ENCODE results near the gene CTBP1. TPM values are rescaled to one million over a fixed set of nuclear protein-coding genes. Genes with fewer than 3 reads are reported as not detected.
"Not testable (repeated sequence)": the region's sequence is repeated elsewhere in the genome, so short reads cannot be mapped to it uniquely, and the experiment has no call there.

Gene CTBP1
- 45.7 TPM for polyA plus RNA-seq (2012; ENCODE audit: missing spikeins)

DNA sequence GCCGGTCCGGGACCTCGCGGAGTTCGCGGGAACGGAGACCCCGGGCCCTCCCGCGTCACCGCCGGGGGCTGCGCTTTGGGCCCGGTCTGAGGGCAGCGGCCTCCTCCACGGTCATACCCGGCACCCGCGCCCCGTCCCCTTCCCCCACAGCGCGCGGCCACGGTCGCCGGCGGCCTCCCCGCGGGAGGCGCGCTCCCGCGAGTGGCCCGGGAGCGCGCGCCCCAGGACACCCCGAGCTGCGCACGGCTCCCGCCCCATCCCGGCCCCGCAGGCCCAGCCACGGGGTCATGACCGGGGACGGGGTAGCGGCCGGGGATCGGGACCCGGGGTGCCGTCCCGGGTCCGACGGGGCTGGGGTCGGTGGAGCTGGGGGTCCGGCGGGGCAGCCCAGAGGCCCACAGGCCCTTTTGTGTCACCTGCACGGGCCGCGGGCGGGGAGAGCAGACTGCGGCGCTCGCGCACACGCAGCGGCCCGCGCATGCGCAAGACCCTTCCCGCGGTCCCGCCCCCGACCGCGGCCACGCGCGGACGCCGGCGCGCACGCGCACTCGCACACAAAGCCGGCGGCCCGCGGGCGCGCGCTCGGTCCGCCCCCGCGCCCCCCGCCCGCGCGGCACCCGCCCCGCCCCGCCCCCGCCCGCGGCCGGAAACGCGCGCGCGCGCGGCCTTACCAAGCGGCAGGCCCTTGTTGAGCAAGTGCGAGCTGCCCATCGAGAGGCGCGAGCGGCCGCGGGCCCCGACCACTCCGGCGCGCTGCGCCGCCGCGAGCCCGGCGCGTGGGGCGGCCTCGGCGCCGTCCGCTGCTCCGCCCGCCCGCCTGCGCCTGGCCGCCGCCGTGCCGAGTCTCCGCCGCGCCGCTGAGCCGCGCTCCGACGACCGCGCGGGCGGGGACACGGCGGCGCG, at the start of gene CTBP1:
Gene CTBP1, minus strand, starts transcription at position 886 of the 903 bp plus-strand sequence. CDS start 7,799 bp downstream, outside the sequence.
- DNase-seq (ENCODE audit: insufficient read length) (peak; percentile 92), FAIRE-seq (peak; percentile 99)
- peak; percentile 9; the same call in 1 of the 2 replicates for TF ChIP-seq TAF1 (IDR thresholded peaks at IDR 0.05; ENCODE audit: borderline replicate concordance, low read depth, low read length)
- TF ChIP-seq POLR2AphosphoS5 (IDR thresholded peaks at IDR 0.05; ENCODE audit: low read depth, low read length), result peak; percentile 61; the same call in 1 of the 2 replicates
- peak; percentile 74; the same call in 1 of the 2 replicates for TF ChIP-seq POLR2A (IDR thresholded peaks at IDR 0.05; ENCODE audit: low read depth, low read length)

DNA sequence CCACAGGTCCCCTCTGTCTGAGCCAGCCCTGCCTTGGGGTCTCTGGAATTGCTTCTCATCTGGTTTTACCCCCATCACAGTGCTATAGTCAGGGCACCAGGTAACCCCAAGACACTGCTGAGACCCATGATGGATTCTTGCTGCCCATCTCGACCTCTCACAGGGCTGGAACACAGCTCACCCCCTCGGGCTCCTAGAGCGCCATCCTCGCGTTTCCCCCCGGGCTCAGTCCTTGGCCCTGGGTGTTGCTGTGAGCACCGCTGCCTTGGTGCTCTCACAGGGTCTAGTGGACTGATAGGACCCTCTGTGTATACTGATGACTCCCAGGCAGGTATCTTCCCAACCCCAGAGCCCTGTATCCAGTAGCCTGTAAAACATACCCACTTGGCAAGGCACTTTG, 49.5 kb upstream of the CTBP1 start:
- DNase-seq (ENCODE audit: insufficient read length) (no peak), FAIRE-seq (no peak)
- TF ChIP-seq POLR2AphosphoS5 (IDR thresholded peaks at IDR 0.05; ENCODE audit: low read depth, low read length), result no peak
- no peak for TF ChIP-seq POLR2A (IDR thresholded peaks at IDR 0.05; ENCODE audit: low read depth, low read length)
- no peak for TF ChIP-seq TAF1 (IDR thresholded peaks at IDR 0.05; ENCODE audit: borderline replicate concordance, low read depth, low read length)

DNA sequence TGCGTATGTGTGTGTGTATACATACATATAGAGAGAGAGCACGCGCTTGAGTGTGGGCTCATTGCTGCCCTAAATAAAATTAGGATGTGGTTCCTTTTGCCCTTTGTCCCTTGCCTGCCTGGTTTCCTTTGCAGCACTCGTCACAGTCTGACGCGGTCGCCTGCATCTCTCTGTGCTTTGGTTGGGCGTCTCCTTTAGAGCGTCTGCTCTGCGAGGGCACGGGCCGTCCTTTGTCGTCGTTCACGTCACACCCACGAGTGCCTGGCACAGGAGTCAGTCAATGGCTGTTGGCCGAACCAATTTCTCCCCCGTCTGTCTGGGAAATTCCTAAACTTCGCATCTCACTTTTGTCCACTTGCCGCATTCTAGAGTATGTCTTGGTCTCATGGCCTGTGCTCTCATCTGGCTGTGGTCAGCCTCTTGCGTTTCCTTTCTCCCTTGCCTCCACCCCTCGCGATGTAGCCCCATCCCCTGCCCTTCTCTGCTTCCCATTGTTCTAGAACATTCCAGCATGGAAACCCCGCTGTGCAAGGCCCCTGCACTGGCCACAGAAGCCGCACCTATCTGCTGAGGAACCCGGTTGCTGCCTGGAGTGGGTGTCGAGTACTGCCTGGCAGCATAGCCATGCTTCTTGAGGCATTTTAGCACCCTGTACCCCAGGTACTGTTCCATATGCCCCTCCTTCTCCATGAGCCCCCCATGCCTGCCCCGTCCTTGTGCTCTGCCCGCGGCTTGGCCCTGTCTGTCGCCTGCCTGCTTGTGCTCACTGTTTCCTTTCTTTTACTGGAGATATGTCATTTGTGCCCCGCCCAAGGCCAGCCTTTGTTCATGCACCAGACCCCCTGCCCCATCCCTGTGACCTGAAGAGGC, 48.8 kb upstream of the CTBP1 start:
- no peak for FAIRE-seq
- no peak for DNase-seq (ENCODE audit: insufficient read length)
- TF ChIP-seq TAF1 (IDR thresholded peaks at IDR 0.05; ENCODE audit: borderline replicate concordance, low read depth, low read length), result no peak
- TF ChIP-seq POLR2A (IDR thresholded peaks at IDR 0.05; ENCODE audit: low read depth, low read length), result no peak
- no peak for TF ChIP-seq POLR2AphosphoS5 (IDR thresholded peaks at IDR 0.05; ENCODE audit: low read depth, low read length)

DNA sequence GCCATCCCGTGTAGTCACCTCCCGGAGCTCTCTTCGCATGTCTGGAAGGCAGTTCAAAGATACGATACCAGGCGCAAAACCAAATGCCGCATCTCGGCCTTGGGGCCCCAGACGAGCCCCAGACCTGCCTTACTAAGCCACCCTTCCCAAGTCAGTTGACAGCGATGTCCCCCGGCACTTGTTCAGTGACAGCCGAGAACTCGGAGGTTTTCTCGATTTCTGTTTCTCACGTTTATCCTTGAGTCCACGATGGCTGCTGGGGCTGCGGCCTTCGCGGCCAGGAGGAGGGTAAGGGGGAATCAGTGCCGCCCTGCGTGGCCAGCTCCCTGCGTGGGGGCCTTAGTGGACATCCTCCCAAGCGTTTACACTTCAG, 48.1 kb upstream of the CTBP1 start:
- TF ChIP-seq POLR2AphosphoS5 (IDR thresholded peaks at IDR 0.05; ENCODE audit: low read depth, low read length) (no peak), TAF1 (IDR thresholded peaks at IDR 0.05; ENCODE audit: borderline replicate concordance, low read depth, low read length) (no peak), POLR2A (IDR thresholded peaks at IDR 0.05; ENCODE audit: low read depth, low read length) (no peak)
- FAIRE-seq, result no peak
- no peak for DNase-seq (ENCODE audit: insufficient read length)

DNA sequence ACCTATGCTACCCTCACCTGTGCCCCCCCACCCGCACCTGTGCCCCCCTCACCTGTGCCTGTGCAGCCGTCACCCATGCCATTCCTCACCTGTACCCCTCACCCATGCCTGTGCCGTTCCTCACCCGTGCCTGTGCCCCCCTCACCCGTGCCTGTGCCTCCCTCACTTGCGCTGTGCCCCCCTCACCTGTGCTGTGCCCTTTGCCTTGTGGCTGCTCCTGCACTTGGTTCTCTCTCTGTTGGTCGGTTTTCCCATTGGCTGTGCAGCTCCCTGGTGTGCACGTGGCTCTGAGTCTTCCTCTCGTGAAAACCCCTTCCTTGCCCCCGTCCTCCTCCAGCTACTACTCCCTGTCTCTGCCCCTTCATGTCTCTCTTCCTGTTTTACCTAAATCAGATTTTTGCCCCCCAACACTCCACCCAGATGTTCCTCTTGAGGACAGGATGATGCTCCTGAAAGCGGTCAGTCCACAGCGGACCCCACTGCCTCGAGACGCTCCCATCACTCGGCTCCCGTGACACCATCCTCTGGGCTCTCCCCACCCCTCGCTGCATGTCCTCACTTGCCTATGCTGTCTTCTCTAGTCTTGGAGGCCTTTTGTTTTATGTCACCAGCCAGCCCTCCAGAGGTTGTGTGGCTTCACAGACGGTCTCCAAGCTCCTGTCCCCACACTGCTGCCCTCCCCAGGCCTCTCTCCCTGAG, 47.5 kb upstream of the CTBP1 start:
- DNase-seq (ENCODE audit: insufficient read length) (no peak), FAIRE-seq (no peak)
- TF ChIP-seq POLR2AphosphoS5 (IDR thresholded peaks at IDR 0.05; ENCODE audit: low read depth, low read length) (no peak), POLR2A (IDR thresholded peaks at IDR 0.05; ENCODE audit: low read depth, low read length) (no peak), TAF1 (IDR thresholded peaks at IDR 0.05; ENCODE audit: borderline replicate concordance, low read depth, low read length) (no peak)

DNA sequence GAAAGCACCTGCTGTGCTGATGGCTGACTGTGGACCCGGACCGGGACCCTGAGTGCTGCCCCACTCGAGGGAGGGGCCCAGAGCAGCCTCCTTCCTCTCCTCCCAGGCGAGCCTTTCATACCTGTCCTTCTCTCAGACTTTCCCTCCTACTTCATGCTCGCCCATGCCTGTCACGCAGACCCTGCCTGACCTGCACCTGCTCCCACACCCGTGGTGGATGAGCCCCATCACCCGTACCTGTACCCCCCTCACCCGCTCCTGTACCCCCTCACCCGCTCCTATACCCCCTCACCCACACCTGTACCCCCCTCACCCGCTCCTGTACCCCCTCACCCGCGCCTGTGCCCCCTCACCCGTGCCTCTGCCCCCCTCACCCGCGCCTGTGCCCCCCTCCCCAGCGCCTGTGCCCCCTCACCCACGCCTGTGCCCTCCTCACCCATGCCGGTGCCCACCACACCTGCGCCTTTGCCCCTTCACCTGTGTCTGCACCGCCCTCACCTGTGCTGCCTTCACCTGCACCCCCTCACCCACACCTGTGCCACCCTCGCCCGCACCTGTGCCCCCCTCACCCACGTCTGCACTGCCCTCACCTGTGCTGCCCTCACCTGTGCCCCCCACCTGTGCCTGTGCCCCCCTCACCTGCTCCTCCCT, 46.6 kb upstream of the CTBP1 start:
- TF ChIP-seq TAF1 (IDR thresholded peaks at IDR 0.05; ENCODE audit: borderline replicate concordance, low read depth, low read length) (no peak), POLR2A (IDR thresholded peaks at IDR 0.05; ENCODE audit: low read depth, low read length) (no peak)
- FAIRE-seq, result no peak
- DNase-seq (ENCODE audit: insufficient read length), result no peak

DNA sequence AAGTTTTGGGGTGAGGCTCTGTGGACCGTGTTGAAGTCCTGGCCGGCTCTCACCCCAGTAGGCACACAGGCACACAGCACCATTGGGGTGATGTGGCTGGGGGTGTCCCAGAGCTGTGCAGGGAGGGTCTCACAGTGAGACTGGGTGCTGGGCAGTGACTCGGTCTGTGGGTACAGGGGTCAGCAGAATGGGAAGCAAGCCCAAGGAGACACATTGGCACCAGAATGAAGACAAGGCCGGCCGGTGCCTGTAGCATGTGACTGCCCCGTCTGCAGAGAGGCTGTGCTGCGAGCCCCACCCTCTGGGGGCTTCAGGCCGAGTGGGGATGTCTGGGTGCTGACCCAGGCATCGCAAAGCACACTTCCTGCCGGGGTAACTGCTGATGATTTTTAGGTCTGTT, 46.0 kb upstream of the CTBP1 start:
- no peak for DNase-seq (ENCODE audit: insufficient read length)
- FAIRE-seq, result no peak
- TF ChIP-seq POLR2AphosphoS5 (IDR thresholded peaks at IDR 0.05; ENCODE audit: low read depth, low read length) (no peak), TAF1 (IDR thresholded peaks at IDR 0.05; ENCODE audit: borderline replicate concordance, low read depth, low read length) (no peak), POLR2A (IDR thresholded peaks at IDR 0.05; ENCODE audit: low read depth, low read length) (no peak)

DNA sequence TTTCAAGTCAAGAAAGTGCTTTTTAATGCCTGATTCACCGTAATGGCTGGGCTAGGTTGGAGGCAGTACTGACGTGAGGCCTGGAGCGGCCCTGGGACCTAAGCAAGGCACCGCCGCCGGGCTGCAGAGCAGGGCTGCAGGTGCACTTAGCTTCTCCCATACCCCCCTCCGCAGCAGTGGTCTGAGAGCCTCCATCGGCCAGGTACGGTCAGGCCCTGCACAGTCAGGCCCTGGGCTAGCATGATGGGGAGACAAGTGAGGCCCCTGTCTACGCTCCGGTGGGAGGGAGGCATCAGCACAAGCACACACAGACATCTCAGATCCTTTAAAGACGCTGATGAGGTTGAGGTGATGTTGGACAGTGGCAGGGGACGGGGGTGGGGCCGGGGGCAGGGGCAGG, 45.5 kb upstream of the CTBP1 start:
- DNase-seq (ENCODE audit: insufficient read length) (no peak), FAIRE-seq (no peak)
- no peak for TF ChIP-seq POLR2AphosphoS5 (IDR thresholded peaks at IDR 0.05; ENCODE audit: low read depth, low read length)
- no peak for TF ChIP-seq TAF1 (IDR thresholded peaks at IDR 0.05; ENCODE audit: borderline replicate concordance, low read depth, low read length)
- no peak for TF ChIP-seq POLR2A (IDR thresholded peaks at IDR 0.05; ENCODE audit: low read depth, low read length)

DNA sequence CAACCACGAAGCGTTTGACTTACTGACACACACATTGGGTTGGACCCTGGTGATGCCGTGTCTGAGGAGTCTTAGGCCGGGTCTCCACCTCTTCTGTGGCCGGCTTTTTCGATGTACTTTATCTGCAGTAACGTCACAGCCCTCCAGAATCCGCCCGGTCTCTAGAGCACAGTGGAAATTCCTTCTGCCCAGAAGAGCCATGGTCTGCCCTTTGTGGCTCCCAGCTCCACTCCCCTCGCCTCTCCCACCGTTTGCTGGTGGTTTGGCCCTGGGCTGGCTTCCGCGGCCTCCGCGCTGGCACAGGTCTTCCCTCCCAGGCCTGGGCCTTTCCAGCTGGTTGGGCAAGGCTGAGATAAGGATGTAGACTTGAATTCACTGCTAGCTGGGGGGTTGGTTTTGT, 45.1 kb upstream of the CTBP1 start:
- DNase-seq (ENCODE audit: insufficient read length), result no peak
- FAIRE-seq, result no peak
- TF ChIP-seq POLR2AphosphoS5 (IDR thresholded peaks at IDR 0.05; ENCODE audit: low read depth, low read length), result no peak
- TF ChIP-seq POLR2A (IDR thresholded peaks at IDR 0.05; ENCODE audit: low read depth, low read length), result no peak
- TF ChIP-seq TAF1 (IDR thresholded peaks at IDR 0.05; ENCODE audit: borderline replicate concordance, low read depth, low read length), result no peak

DNA sequence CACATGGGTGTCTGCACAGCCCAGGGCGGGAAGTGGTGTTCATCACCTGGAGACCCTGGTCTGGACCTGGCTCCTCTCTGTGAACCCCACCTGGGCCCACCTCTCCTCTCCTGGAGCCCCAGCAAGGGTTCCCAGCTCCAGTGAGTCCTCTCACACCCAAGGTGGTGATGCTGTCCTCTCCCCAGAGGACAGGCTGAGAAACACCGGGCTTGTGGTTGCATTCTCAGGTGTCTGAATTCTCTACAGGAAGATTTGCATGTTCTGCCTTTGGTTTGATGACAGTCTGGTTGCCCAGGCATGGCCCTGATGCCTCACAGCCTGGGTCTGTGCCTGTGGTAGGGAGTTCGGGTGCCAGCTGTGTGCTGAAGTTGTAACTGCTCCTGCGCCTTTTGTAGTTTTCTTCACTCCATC, 44.6 kb upstream of the CTBP1 start:
- no peak for FAIRE-seq
- no peak for DNase-seq (ENCODE audit: insufficient read length)
- no peak for TF ChIP-seq POLR2AphosphoS5 (IDR thresholded peaks at IDR 0.05; ENCODE audit: low read depth, low read length)
- no peak for TF ChIP-seq TAF1 (IDR thresholded peaks at IDR 0.05; ENCODE audit: borderline replicate concordance, low read depth, low read length)
- TF ChIP-seq POLR2A (IDR thresholded peaks at IDR 0.05; ENCODE audit: low read depth, low read length), result no peak

DNA sequence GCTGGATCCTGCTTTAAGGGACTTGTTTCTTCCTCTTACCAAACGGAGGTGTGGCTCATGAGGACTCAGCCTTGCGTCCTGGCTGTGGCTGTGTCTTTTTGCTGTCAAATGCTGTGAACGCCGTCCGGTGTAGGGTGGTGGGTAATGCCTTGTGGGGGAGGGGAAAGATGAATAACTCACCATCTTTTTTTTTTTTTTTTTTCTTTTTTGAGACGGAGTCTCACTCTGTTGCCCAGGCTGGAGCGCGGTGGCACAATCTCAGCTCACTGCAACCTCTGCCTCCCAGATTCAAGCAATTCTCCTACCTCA, 43.7 kb upstream of the CTBP1 start:
- DNase-seq (ENCODE audit: insufficient read length); FAIRE-seq: not testable (repeated sequence)

All from GM12892 (cell line).